NCI-H82 treated with DMSO at 0.1 percent for 48 hours (cell line): ENCODE data around the gene PHLDA1.

Experiments
- DNase-seq: peaks from one replicate; lab custom pipeline; 2025; ENCODE audit not compliant: unreplicated experiment; lab: John Stamatoyannopoulos, UW

Gene PHLDA1

DNA sequence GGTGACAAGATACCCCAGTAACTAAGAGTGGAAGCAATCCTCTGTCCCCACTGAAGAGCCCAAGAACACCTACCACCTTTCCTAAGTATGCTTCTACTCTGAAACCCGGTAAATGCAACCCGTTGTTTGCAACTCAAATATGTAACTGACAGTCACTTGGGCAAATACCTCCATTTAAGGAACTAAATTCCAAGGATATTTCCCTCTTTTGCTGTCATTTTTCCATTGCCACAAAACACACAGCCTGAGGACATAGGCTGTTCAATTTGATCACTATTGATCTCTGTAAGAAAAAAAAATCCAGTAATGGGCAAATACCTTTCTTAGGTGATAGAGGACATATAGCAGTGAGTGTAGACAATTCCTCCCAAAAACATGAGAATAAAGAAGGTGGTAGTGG is 6.6 kb upstream of the PHLDA1 start:
- no peak for DNase-seq

DNA sequence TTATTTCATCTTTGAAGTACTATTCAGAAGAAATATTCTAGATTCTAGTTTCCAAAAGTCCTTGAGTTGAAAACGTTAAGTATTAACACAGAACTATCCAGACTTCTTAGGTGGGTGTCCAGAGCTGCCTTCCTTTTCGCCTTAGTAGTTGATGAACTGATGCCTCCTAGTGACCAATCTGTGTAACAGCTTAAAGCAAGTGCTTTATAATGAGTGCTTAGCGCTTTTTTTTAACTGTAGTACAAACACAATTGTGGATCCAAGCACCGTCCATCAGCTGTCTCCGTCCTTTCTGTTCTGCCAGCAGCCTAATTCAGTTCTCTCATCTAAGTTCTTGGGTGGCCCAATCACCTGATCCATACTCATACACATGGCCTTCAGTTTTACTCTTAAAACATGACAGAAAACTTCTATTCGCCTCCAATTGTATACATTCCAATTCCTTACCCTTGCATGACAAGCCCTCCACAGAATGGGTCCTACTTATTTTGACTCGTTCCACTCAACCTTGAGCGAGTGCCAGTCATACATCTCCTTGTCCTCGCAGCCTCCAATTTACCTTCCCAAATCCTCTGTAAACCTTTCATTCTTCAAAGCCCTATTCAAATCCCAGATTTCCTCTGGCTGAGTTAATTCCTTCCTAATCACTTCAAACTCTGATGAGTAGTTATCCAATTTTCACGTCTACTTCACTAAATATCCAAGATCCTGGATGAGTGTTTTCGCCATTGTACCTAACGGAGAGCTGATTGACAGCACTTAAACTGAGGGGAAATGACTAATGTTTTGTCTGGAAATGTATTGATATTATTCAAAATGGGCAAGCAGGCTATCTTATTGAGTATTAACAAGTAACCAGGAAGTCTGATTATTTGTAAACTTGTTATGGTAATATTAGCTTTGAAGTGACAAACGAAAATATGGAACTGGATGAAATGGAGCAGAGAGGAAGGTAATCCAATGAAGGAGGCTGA is 5.8 kb upstream of the PHLDA1 start:
- DNase-seq, result peak; percentile 86

DNA sequence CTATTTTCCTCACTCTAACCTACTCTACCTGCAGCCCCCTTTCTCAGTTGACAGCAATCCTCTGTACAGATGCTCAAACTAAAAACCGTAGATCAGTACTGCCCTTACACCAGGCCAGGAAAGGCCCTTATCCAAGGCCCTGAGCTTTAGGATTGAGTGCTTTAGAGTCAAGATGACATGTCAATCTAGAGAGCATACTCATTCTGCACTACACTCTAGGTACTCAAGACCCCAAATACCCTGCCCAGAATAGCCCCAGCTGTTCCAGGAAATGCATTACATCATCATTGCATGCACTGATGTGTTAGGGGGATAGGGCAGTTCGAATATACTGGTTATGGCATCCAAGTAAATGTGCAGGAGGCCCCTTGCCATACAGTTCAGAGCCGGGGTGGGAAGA is 3.5 kb upstream of the PHLDA1 start:
- DNase-seq, result no peak

DNA sequence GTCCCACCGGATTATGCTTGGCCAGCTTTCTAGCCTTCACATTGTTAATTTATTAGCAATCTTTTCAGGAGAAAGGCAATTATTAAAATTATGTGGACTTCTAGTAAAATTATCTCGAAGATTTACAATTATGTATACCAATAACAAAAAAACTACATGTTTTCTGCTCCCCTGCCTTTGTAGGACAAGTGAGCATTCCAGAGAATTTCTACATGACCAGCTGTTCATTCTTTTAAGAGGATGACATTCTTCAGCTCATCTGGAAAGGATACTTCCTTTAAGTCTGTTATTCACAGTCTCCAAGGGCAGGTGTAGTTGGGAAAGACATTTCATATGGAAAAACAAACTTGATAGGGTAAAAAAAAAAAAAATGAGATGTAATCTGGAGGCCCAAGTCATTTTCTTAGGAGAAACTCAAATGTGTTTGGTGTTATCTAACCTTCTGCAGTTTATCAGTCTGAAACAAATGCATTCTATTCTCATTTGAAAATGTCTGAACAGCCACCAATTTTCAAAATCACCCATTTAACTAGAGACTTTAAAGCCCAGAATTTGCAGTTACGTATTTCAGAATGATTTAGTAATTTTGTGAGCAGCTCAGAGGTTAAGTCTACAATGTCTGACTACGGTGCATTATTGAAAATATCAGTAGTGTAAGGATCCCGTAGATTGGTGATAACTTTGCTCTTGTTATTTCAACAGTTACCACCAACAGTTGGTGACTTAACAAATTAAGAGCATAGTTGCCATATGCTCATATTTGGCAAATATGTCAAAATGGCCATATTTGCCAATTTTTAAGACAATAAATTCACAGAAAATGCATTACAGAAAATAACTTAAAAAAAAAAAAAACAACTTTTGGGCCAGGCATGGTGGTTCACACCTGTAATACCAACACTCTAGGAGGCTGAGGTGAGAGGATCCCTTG is 1.8 kb upstream of the PHLDA1 start:
- no peak for DNase-seq

DNA sequence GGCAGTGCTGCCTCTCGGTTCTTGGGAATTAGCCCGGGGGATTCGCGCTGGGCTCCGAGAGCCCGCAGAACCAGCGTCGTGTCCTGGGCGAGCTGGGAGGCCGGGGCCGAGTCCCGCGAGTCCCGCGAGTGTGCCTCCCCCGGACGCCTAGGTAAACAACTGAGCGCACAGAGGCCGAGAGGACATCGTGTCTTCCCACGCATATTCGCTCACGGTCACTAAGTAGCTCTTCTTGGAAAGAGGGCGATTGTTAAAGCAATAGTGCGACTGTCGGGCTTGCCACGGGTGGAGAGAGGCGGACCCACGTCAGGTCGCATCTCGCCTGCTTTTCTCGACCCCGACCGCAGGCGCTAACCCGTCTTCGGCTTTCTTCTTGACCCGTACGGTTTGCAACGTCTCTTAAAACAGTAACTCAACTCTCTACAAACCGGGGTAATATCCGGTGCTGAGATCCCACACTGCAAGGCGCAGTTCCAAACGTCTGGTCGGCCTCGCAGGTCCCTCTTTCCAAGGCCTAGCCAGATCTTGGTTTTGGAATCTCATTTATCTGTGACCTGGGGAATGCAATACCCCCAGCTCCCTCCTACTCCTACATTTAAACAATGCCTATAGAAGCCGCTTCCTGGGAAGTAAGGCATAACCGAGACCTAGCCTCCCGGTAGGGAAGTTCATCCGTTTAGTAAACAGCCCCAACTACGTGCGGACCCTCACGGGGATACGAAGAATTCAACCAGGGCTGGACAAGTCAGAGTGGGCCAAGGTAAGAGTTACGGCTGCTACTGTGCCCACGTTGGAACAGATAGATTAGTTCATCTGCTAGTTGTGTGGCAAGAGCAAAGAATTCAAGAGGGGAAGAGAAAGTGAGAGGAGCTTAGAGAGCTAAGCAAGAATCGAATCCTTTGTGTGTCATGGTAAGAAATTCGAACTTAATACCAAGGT is 736 bp upstream of the PHLDA1 start:
- DNase-seq, result no peak

DNA sequence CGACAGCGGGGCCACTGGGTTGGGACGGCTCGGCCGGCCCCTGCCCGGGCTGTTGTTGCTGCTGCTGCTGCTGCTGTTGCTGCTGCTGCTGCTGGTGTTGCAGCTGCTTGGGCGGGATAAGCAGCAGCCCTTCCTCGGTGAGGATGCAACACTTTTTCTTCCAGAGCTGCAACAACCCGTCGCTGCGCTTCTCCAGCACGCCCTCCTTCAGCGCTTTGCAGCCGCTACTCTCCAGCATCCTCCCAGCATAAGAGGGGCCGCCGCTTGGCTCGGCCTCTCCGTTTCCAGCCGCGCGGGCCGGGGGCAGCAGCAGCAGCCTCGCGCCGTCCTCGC is 529 bp downstream of the PHLDA1 start:
- DNase-seq, result no peak

DNA sequence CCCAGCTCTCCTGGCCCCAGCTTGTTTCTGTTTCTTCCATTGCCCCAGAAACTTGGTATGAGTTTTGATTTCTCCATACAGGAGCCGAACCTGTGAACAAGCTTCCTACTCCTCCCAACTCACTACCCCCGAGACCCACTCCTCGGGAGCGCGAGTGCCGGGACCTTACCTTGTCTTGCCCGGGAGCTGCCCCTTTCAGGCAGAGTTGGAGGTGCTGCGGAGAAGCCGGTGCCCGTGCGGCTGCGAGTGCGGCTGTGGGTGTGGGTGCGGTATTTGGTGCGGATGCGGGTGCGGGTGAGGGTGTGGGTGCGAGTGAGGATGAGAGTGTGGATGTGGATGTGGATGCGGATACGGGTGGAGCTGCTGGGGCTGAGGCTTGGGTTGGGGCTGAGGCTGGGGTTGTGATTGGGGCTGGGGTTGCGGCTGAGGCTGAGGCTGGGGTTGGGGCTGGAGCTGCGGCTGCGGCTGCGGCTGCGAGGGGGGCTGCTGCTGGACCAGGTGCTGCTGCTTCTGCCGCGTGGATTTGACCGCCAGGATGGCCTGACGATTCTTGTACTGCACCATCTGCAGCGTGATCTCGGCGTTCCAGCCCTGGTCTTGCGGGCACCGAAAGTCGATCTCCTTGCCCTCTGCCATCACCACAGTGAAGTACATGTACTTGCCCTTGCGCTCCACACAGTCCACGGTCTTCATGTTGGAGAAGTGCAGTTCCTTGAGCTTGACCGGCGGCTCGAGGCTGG is 1.1 kb downstream of the PHLDA1 start:
- DNase-seq, result no peak

DNA sequence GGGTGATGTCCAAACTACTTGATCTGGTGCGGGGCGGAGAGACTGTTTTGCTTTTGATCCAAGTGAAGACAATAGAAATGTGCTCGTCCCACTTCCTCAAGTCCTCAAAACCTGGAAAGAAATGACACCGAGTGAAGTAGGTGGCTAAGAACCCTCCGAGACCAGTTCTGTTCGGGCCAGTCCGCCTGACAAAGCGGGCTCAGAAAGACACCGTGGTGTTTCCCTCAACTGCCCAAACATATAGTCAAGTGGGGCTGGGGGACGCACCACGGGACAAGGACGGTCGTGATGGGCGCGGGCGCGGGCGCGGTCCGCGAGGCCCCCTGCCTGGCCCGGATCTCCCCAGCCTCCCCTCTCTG is 1.6 kb downstream of the PHLDA1 start:
- DNase-seq, result no peak

DNA sequence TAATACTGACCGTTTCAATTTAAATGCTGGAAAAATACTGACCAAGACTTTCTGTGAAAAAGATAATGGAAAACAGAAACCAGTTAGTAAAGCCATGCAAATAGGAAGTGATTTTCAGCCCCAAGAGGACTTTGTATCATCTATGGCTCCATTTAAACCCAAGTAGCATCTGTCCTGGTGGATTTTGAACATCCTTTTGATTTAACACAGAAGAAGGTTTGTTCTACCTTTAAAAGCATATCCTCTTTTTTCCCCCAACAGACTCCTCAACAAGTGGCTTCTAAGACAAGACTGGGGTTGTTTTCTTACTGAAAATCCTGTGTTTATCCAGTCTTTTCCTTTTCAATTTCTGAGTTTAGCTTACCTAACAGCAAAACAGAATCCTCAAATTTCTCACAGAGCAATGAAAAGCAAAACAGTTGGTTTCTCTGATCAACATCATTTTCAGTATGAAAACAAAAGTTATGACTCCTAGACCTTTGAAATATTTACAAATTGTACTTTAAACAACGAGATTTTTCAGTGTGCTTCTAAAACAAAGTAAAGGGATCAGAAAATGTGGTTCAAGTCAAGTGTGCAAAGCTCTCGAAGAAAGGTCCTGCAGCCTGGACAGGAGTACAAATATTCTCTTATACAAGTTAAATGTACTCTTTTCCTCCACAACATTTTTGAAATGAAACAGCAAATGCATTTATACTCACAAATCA is 2.9 kb downstream of the PHLDA1 start:
- no peak for DNase-seq

DNA sequence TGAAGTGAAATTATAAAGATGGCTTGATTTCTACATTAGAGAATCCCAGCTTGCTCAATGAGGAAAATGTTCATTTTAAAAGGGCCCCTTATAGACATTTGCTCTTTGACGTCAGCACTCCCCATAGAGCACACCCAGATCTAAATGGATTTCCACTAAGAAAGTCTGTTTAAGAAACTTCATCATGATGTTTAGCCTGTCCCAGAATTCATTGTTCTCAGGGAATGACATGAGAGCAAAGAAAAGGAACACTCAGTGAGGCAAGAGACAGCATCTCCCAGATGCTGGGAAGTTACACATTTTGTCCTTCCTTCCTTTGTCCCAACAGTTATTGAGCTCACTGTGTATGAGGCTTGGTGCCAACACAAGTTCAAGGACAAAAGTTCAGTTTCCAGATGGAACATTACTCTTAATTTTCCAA is 4.9 kb downstream of the PHLDA1 start:
- no peak for DNase-seq

DNA sequence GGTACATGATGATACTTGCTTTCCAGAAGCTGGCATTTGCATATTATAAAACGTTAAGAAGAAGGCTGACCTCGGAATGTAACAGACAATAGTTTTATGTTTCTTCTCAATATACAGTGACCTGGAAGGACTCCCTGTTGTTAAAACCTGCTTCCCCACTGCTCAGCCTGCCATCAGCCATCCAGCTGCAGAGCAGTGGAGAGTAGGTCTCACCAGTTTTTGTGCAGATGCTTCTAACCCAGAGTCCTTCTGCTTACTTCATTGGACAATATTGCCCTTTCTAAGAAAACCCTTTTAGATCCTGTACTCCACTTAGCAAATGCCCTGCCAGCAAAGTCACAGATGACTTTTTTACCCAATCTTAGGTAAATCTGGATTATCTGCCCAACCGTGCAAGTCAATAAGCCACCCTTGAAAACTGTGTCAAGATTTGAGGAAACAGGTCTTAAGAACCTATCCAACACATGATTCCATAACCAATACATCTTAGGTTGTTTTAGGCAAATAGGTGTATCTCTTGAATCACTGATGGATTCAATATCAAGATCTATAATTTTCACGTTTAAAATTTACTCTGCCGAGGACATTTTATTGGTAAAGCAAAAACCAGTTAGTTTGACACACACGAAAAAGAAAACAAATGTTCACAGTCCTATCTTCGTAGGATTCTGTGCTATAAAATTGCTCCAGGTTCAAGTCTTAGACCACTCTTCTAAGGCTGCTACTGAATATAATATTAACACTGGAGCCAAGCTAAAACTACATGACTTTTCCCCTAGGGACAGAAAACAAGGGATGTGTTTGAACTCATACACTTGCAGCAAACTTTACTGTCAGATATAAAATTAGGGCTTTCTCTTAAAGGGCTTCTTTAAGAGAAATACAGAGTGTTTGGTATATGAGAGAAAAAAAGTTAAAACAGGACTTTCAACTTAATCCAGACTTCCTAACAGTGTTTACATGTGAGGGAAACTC is 5.7 kb downstream of the PHLDA1 start:
- DNase-seq, result no peak

DNA sequence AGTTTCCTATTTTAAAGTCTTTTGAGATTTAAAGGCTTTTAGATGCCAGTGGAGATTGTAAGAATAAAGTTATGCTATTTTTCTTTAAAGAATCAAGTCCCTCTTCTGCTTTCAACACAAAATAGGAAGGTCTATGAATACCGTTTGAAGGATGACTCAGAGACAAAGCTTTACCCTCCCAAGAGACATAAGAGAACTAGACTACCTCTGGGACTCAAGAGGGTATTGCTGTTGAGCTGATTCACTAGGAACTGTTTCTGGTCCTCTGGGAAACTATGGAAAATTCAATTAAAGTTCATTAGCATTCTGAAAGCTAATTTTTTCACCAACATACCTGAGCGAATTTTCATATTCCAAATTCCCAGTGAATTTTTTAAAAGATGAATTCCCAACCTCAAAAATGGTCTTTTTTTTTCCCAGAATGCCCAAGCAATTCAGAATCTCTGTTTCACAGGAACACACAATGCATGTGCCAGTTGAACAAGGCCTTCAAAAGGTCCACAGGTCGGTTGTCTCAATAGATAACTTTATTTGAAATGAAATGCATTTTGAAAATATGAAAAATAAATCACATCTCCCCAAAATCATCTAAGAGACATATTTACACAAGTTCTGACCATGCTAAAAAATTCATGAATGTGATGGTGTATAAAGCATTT is 6.5 kb downstream of the PHLDA1 start:
- DNase-seq, result no peak

DNA sequence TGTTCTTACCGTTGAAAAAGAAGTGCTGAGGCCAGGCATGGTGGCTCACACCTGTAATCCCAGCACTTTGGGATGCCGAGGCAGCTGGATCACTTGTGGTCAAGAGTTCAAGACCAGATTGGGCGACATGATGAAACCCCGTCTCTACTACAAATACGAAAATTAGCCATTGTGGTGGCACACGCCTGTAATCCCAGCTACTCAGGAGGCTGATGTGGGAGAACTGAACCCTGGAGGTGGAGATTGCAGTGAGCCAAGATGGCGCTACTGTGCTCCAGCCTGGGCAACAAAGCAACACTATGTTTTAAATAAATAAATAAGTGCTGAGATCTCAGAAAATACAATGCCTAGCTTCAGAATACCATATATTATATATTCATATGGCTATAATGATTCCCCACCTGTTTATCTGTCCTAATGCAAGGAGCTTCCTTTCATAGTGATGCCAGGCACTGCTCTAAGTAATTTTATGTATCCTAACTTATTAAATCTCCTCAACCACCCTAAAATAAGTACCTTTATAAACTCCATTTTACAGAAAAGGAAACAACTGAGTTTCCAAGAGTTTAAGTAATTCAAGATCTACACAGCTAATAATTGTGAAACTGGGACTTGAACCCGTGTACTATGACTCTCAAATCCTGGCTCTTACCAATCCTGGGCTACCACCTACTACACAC is 7.3 kb downstream of the PHLDA1 start:
- DNase-seq, result no peak

DNA sequence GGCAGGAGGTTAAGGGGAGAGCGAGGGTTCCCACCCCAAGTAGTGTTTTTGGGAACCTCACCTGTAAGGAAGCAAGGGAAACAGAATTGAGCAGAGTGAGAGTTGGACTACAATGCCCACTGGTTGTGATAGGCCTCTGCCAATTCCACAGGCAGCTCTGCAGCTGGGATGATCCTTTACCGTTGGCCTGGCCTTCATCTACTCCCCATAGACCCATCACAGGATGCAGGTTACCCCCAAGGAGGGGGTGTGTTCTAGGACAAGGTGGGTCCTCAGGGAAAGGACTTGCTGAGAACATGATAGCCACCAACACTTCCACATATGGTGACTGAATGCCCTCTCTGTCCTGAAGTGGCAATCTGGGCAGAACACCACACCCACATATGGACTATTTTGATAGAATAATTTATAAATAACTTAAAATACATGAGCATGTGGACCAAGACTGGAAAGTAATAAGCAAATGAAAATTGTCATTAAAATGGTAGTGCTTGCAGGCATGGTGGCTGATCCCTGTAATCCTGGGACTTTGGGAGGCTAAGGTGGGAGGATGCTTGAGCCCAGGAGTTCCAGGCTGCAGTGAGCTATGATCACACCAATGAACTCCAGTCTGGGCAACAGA is 8.4 kb downstream of the PHLDA1 start:
- no peak for DNase-seq

DNA sequence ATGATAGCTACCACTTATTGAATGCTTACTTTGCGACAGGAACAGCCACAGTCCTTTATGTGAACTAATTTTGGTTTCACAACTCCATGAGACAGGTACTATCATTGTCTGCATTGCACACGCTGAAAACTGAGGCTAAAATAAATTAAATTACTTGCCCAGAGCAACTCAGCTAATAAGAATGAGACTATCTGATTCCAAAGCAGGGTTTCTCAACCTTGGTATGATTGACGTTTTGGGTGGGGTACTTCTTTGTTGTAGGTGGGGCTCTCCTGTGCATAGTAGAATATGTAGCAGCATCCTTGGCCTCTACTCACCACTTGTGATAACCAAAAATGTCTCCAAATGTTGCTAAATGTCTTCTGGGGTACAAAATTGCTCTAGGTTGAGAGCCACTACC is 9.1 kb downstream of the PHLDA1 start:
- no peak for DNase-seq

DNA sequence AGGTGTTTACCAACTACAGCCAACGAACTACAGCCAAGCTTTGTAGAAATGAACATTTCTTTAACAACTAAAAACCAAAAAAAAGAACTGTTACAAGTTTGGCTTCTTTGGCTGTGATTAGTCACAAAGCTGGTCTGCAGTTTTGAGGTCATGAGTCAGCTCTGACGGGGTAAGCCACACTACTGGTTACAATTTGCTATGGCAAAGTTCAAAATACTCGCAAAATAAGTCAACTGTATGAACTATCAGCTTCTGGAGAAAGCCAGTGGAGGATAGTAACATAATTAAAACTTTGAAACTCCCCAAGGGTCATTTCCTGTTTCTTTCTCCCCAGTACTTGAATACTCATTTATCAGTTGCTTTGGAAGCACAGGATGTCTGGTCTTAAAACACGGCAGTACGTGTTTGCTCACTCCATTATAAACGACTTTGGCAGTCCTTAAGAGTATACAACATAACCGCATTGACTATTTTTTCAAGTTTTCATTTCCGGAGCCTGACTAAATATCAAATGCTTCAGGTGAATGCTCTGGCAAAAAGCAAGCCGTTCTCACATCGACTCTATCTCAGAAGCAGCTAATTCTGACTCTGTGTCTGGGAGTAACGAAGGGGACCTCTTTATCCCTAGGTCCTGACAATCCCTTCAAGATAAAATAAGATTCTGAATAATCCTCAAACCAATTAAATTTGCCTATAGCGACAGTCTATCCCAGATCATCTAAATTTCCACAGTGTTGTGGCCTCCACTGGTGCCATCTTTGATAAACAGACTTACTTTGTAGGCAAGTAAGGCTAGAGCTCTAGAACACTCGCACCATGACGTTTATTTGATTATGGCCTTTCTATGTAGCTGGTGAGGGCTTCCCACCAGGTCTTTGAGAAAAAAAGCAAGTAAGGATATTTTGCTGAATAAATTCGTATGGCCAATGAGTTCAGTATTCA is 10.6 kb downstream of the PHLDA1 start:
- DNase-seq, result no peak
